ENCODE data around the gene GPANK1.
A peak's percentile ranks its signal among the peaks of the same experiment; 100 is the strongest.

The GPANK1 gene

GRCh38 chr6:31666337-31666965, 1.7 kb upstream of the GPANK1 start:
- H3K27ac ChIP-seq = peak overlapping the region; percentile 99
- TF ChIP-seq CTCF (IDR thresholded peaks at IDR 0.05) (no peak), ZFX (IDR thresholded peaks at IDR 0.05; ENCODE audit: borderline replicate concordance) (no peak)

- TF ChIP-seq ZFX (IDR thresholded peaks at IDR 0.05; ENCODE audit: borderline replicate concordance) = no peak
- no peak for TF ChIP-seq CTCF (IDR thresholded peaks at IDR 0.05)
- peak within 1 kb of the TSS; percentile 99 for H3K27ac ChIP-seq
Observed at GRCh38 chr6:31665501-31666336, 922 bp upstream of the GPANK1 start, which contains the start of gene CSNK2B. CSNK2B (plus strand) TSS chr6:31666080; CDS start chr6:31666832, 752 bp downstream.

DNA sequence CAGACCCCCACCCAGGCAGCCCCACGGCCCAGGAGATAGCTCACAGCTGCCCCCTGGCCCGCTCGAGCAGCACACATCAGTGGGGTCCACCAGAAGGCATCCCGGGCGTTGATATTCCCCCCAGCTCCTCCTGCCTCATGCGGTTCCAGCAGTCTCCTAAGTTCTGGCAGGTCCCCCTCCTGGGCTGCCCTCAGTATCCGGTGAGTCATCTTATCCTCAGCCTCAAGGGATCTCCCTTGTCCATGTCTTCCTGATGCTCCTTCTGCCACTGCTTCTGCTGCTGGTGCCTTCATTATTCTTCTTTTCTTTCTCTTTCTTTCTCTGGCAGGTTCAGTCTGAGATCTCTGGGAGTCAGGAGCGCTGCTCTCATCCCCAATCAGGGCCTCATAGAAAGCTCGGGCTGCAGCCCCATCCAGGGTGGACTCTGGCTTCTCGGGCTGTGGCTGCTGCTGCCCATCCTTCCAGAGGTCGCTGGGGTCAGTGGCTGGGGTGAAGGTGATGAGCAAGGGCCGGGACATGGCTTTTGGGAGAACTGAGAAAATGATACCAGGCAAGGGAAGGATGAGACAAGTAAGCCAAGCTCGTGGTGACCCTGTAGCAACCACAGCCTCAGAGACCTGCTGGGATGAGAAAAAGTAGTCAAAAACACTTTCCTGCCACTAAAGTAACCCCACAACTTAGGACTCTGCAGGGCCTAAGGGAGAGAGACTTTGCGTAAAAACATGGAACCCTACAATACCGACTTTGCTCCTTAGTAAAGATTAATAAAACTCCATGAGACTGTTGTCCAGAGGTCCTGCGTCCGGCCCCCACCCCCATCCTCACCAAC, 622 bp downstream of the GPANK1 start:
- H3K27ac ChIP-seq = peak overlapping the region; percentile 99

GRCh38 chr6:31663126-31663960, 1.5 kb downstream of the GPANK1 start:
- peak overlapping the region; percentile 99 for H3K27ac ChIP-seq
- TF ChIP-seq CTCF (IDR thresholded peaks at IDR 0.05) (no peak), ZFX (IDR thresholded peaks at IDR 0.05; ENCODE audit: borderline replicate concordance) (no peak)

More for the DNA sequence above, 622 bp downstream of the GPANK1 start:
- TF ChIP-seq CTCF (IDR thresholded peaks at IDR 0.05) (no peak), ZFX (IDR thresholded peaks at IDR 0.05; ENCODE audit: borderline replicate concordance) (no peak)

GRCh38 chr6:31662124-31662723, 2.6 kb downstream of the GPANK1 start:
- peak overlapping the region; percentile 83 for H3K27ac ChIP-seq
- TF ChIP-seq CTCF (IDR thresholded peaks at IDR 0.05) = no peak
- TF ChIP-seq ZFX (IDR thresholded peaks at IDR 0.05; ENCODE audit: borderline replicate concordance) = no peak

Measured in 22Rv1 (cell line).